ENCODE results near the gene TMEM33.
A peak's percentile ranks its signal among the peaks of the same experiment; 100 is the strongest.
"Not testable (repeated sequence)": the region's sequence is repeated elsewhere in the genome, so short reads cannot be mapped to it uniquely, and the experiment has no call there.

TMEM33 gene

GRCh38 chr4:41934901-41935651 lies at the start of gene TMEM33:
Gene TMEM33 (plus strand): TSS chr4:41935429. CDS start chr4:41935485, 56 bp downstream.
- DNase-seq, result peak; percentile 91

GRCh38 chr4:41885456-41885855 lies 49.8 kb upstream of the TMEM33 start:
- no peak for DNase-seq

GRCh38 chr4:41887277-41887676 lies 48.0 kb upstream of the TMEM33 start:
- no peak for DNase-seq

- DNase-seq, result no peak
These were observed 47.2 kb upstream of the TMEM33 start for GRCh38 chr4:41887821-41888686.

- DNase-seq, result no peak
These were observed 46.5 kb upstream of the TMEM33 start for GRCh38 chr4:41888687-41889074.

GRCh38 chr4:41889317-41889716 lies 45.9 kb upstream of the TMEM33 start:
- DNase-seq, result no peak

GRCh38 chr4:41890085-41890484 lies 45.1 kb upstream of the TMEM33 start:
- no peak for DNase-seq

- no peak for DNase-seq
These were observed 38.6 kb upstream of the TMEM33 start for GRCh38 chr4:41896648-41897047.

GRCh38 chr4:41897698-41898097 lies 37.5 kb upstream of the TMEM33 start:
- no peak for DNase-seq

GRCh38 chr4:41909136-41909535 lies 26.1 kb upstream of the TMEM33 start:
- DNase-seq, result not testable (repeated sequence)

- no peak for DNase-seq
These were observed 22.7 kb upstream of the TMEM33 start for GRCh38 chr4:41912546-41912945.

- no peak for DNase-seq
These were observed 21.7 kb upstream of the TMEM33 start for GRCh38 chr4:41913509-41913908.

- no peak for DNase-seq
These were observed 17.0 kb upstream of the TMEM33 start for GRCh38 chr4:41918278-41918677.

GRCh38 chr4:41920416-41920815 lies 14.8 kb upstream of the TMEM33 start:
- DNase-seq, result not testable (repeated sequence)

- no peak for DNase-seq
These were observed 13.8 kb upstream of the TMEM33 start for GRCh38 chr4:41921476-41921875.

GRCh38 chr4:41927796-41928499 lies 7.3 kb upstream of the TMEM33 start:
- no peak for DNase-seq

GRCh38 chr4:41930139-41930831 lies 4.9 kb upstream of the TMEM33 start:
- DNase-seq, result no peak

GRCh38 chr4:41932988-41933387 lies 2.2 kb upstream of the TMEM33 start:
- DNase-seq, result no peak

- peak; percentile 37 for DNase-seq
These were observed 1.2 kb upstream of the TMEM33 start for GRCh38 chr4:41933997-41934503.

- no peak for DNase-seq
These were observed 722 bp upstream of the TMEM33 start for GRCh38 chr4:41934514-41934900.

GRCh38 chr4:41935652-41936021 lies 408 bp downstream of the TMEM33 start:
- DNase-seq, result no peak

GRCh38 chr4:41939016-41939626 lies 3.9 kb downstream of the TMEM33 start:
- DNase-seq, result no peak
